ENCODE measurements around the gene SPART.

GRCh38 chr13:36328821-36329220 is 17.4 kb downstream of the SPART start:
- TF ChIP-seq EZH2 (IDR thresholded peaks at IDR 0.05; ENCODE audit: low read length) (no peak), CTCF (optimal IDR thresholded peaks at IDR 0.05 in 1 of 3, IDR thresholded peaks at IDR 0.05 in 1 of 3, conservative IDR thresholded peaks at IDR 0.05 in 1 of 3; ENCODE audit: extremely low read depth in 1 of 3, insufficient read depth in 2 of 3, low read length in 3 of 3) (no peak)
